Adrenal gland (tissue), 12 donors: ENCODE data around the gene MYO18B. TPM values are rescaled to one million over a fixed set of nuclear protein-coding genes. Genes with fewer than 3 reads are reported as not detected.
"Not testable (repeated sequence)": the region's sequence is repeated elsewhere in the genome, so short reads cannot be mapped to it uniquely, and the experiment has no call there.

ENCODE experiments used
- DNase-seq, 7 donors: peaks; one replicate each; pipeline ENCODE4 v3.0.0-alpha.2; 2019 to 2020
- H3K27ac ChIP-seq, 5 donors: fragments of 200-600 bp; sonication (generic) in 4 of 5; 1 replicate in 3 of 5; 2 replicates in 2 of 5; pipeline versions ENCODE4 v1.5.1 to v1.8.0; 2016 to 2020; ENCODE audit warnings: mild to moderate bottlenecking in 1 of 5
- H3K27me3 ChIP-seq: fragments of 200-600 bp; 2 replicates; pipeline ENCODE4 v1.8.0; 2021
- H3K36me3 ChIP-seq, 2 donors: fragments of 200-600 bp; replicated peaks in 1 of 2; 1 replicate in 1 of 2; 2 replicates in 1 of 2; pipeline versions ENCODE4 v1.5.1 to v1.8.0; 2018 to 2022
- H3K4me1 ChIP-seq, 2 donors: fragments of 200-600 bp; replicated peaks in 1 of 2; 1 replicate in 1 of 2; 2 replicates in 1 of 2; pipeline versions ENCODE4 v1.5.1 to v1.8.0; 2018 to 2021
- H3K4me3 ChIP-seq, 4 donors: fragments of 200-600 bp; sonication (generic) in 3 of 4; one replicate each; pipeline ENCODE4 v1.5.1; 2016 to 2018
- H3K9me3 ChIP-seq, 3 donors: fragments of 200-600 bp; sonication (generic) in 1 of 3; replicated peaks in 1 of 3; 1 replicate in 2 of 3; 2 replicates in 1 of 3; pipeline versions ENCODE4 v1.5.1 to v1.8.0; 2016 to 2021
- CTCF ChIP-seq, 6 experiments: fragments of 450-650 bp in 4 of 6; fragments of 200-600 bp in 2 of 6; sonication (generic) in 1 of 6; IDR thresholded peaks; 1 replicate in 5 of 6; 2 replicates in 1 of 6; pipeline versions ENCODE4 v1.5.1 to v1.8.0; 2016 to 2021; ENCODE audit warnings: antibody characterized with exemption in 6 of 6, mild to moderate bottlenecking in 2 of 6, moderate library complexity in 1 of 6
- POLR2A ChIP-seq, 2 donors: fragments of 450-650 bp; IDR thresholded peaks; one replicate each; pipeline ENCODE4 v1.6.1; 2017; ENCODE audit warnings: antibody characterized with exemption in 2 of 2, mild to moderate bottlenecking in 2 of 2, moderate library complexity in 1 of 2
- WGBS, 4 donors: extraction: QIAGEN DNeasy Blood & Tissue Kit in 2 of 4; methylation state at CpG; one replicate each; pipeline versions ENCODE4 v1.1.5 to v1.1.7; 2013 to 2017; 5-methylcytosine and 5-hydroxymethylcytosine counted together
- intact Hi-C, 2 donors: fragments of 100-400 bp; cut with DNase I; formaldehyde crosslinking; loops; one replicate each; pipeline versions ENCODE4 v1.14.1 to v1.15.0; 2022 to 2023
- polyA plus RNA-seq, 3 donors: library from polyadenylated mRNA; stranded (reverse); fragments of 200-250 nt in 2 of 3; fragments of 350-450 nt in 1 of 3; fragmentation: Illumina TruSeq in 1 of 3; extraction: RNeasy Lipid Tissue Mini Kit (QIAGEN cat#74804) in 1 of 3; gene quantifications; one replicate each; pipeline ENCODE4 v1.2.3, GENCODE V29; 2013 to 2014
- total RNA-seq, 9 donors: library from RNA; depleted of rRNA in 4 of 9; stranded (reverse); fragments of >200 nt in 4 of 9; fragments of 120-200 nt in 1 of 9; fragmentation: NEBNext Ultra II Directional in 1 of 9; extraction: Animal tissue kit (Norgen Biotek cat#: 25700) in 1 of 9; gene quantifications; one replicate each; pipeline versions ENCODE4 v1.1.0 to v1.2.4, GENCODE V29; 2013 to 2023
- donor health status: healthy with polysubstance abuse.
- donor health status: Bipolar disorder and iron deficiency.
- donor health status: DM: yes; HTN: yes; CAD: no.
- donor health status: DM: no; HTN: no; CAD: no.
- donor health status: DM: no; HTN: no; CAD: no.
- donor health status: DM: yes; HTN: yes; CAD: no.

Gene MYO18B
- total and polyA plus RNA-seq, 12 donors = 0.08 to 1.1 (median 0.18) TPM

GRCh38 chr22:25976356-25976755, 234.4 kb downstream of the MYO18B start:
- H3K4me3 ChIP-seq = no peak overlapping the region
- no peak for DNase-seq
- H3K27ac ChIP-seq = no peak overlapping the region
- no peaks in the 10 kb centered on the region for H3K4me1 ChIP-seq
- WGBS, 4 donors = 61 to 76% (median 66%) methylated on average over 1 of the region's 1 CpG
- no peaks in the 10 kb centered on the region for H3K27me3 ChIP-seq
- H3K36me3 ChIP-seq = no peaks in the 10 kb centered on the region
- H3K9me3 ChIP-seq = no peaks in the 10 kb centered on the region
- no peak for TF ChIP-seq POLR2A (IDR thresholded peaks at IDR 0.05)
- TF ChIP-seq CTCF (IDR thresholded peaks at IDR 0.05) = no peak
- intact Hi-C loops = no loop called here

- no peaks in the 10 kb centered on the region for H3K27me3 ChIP-seq
- intact Hi-C loops = no loop called here
- no peaks in the 10 kb centered on the region for H3K36me3 ChIP-seq
- no peak overlapping the region for H3K27ac ChIP-seq
- WGBS, 4 donors = 47 to 67% (median 59%) methylated on average over 3 of the region's 3 CpGs
- TF ChIP-seq CTCF (IDR thresholded peaks at IDR 0.05) (no peak), POLR2A (IDR thresholded peaks at IDR 0.05) (no peak)
- H3K9me3 ChIP-seq = no peaks in the 10 kb centered on the region
- no peak overlapping the region for H3K4me3 ChIP-seq
- H3K4me1 ChIP-seq = no peaks in the 10 kb centered on the region
- DNase-seq = no peak
These were observed 238.0 kb downstream of the MYO18B start for GRCh38 chr22:25979968-25980367.

- H3K4me3 ChIP-seq, H3K36me3 ChIP-seq, intact Hi-C loops, H3K4me1 ChIP-seq, H3K27me3 ChIP-seq, H3K9me3 ChIP-seq, H3K27ac ChIP-seq, DNase-seq: not testable (repeated sequence)
- 86 to 100% (median 95%) methylated on average over 1 of the region's 1 CpG for WGBS, 4 donors
These were observed 242.9 kb downstream of the MYO18B start for GRCh38 chr22:25984911-25985310.

GRCh38 chr22:25987948-25988347, 246.0 kb downstream of the MYO18B start:
- no peaks in the 10 kb centered on the region for H3K36me3 ChIP-seq
- DNase-seq = no peak
- 36 to 49% (median 45%) methylated on average over 8 of the region's 8 CpGs for WGBS, 4 donors
- H3K9me3 ChIP-seq = no peaks in the 10 kb centered on the region
- no peaks in the 10 kb centered on the region for H3K27me3 ChIP-seq
- no peak overlapping the region for H3K27ac ChIP-seq
- intact Hi-C loops = no loop called here
- no peak overlapping the region for H3K4me3 ChIP-seq
- no peaks in the 10 kb centered on the region for H3K4me1 ChIP-seq
- TF ChIP-seq POLR2A (IDR thresholded peaks at IDR 0.05) (no peak), CTCF (IDR thresholded peaks at IDR 0.05) (no peak)

- no peaks in the 10 kb centered on the region for H3K9me3 ChIP-seq
- H3K4me1 ChIP-seq = no peaks in the 10 kb centered on the region
- intact Hi-C loops = no loop called here
- TF ChIP-seq CTCF (IDR thresholded peaks at IDR 0.05) = no peak
- TF ChIP-seq POLR2A (IDR thresholded peaks at IDR 0.05) = no peak
- no peaks in the 10 kb centered on the region for H3K36me3 ChIP-seq
- no peak overlapping the region for H3K27ac ChIP-seq
- no peak overlapping the region for H3K4me3 ChIP-seq
- WGBS, 4 donors = 56 to 75% (median 61%) methylated on average over 7 to 8 of the region's 8 CpGs
- no peak for DNase-seq
- no peaks in the 10 kb centered on the region for H3K27me3 ChIP-seq
These were observed 249.0 kb downstream of the MYO18B start for GRCh38 chr22:25990940-25991339.
